Suprapubic skin (tissue), 3 donors: ENCODE results near the gene INAVA.

Experiments used
- POLR2AphosphoS5 ChIP-seq, 3 donors: sonication (generic); formaldehyde crosslinking; IDR thresholded peaks; one replicate each; pipeline ENCODE4 v1.6.1; 2017; ENCODE audit warnings: antibody characterized with exemption in 3 of 3
- TF ChIP-seq, protein P1 (sequence below), 2 donors: fragments of 200-600 bp in 1 of 2; fragments of 450-650 bp in 1 of 2; sonication (generic) in 1 of 2; IDR thresholded peaks; one replicate each; pipeline ENCODE4 v1.5.1; 2016 to 2019; ENCODE audit warnings: antibody characterized with exemption in 2 of 2, mild to moderate bottlenecking in 1 of 2, moderate library complexity in 1 of 2

DNA sequence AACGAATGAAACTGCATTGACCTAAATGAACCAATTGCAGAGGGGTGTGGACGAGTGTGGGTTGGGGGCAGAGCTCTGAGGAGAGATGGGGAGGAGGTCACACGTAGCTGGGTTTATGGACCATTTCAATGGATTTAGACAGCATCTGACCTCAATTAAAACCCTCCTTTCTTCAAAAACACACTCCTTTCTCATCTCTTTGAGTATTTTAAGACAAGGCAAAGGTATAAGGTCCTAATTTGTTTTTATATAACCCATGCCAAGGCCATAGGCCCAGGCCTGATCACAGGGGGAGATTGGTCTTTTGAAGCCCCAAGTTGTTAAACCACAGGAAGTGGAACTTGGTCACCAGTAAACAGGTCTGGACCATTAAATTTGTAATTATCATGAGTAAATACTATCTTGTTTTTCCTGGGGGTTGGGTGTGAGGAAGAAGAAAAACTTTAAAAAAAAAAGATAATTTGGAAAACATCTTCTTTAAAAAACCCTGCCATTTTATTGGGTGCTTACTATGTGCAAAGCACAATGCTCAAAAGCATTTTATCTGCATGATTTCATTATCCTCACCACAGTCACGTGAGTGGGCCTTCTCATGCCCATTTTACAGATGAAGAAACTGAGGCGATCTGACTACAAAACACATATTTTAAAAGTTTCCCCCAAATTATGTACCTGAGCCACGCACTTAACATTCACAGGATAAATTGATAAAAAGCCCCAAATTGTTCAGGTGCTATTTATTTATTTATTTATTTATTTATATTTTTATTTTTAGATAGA, 8.9 kb upstream of the INAVA start:
- TF ChIP-seq, protein P1, sequence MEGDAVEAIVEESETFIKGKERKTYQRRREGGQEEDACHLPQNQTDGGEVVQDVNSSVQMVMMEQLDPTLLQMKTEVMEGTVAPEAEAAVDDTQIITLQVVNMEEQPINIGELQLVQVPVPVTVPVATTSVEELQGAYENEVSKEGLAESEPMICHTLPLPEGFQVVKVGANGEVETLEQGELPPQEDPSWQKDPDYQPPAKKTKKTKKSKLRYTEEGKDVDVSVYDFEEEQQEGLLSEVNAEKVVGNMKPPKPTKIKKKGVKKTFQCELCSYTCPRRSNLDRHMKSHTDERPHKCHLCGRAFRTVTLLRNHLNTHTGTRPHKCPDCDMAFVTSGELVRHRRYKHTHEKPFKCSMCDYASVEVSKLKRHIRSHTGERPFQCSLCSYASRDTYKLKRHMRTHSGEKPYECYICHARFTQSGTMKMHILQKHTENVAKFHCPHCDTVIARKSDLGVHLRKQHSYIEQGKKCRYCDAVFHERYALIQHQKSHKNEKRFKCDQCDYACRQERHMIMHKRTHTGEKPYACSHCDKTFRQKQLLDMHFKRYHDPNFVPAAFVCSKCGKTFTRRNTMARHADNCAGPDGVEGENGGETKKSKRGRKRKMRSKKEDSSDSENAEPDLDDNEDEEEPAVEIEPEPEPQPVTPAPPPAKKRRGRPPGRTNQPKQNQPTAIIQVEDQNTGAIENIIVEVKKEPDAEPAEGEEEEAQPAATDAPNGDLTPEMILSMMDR (IDR thresholded peaks at IDR 0.05) = no peak
- no peak for TF ChIP-seq POLR2AphosphoS5 (IDR thresholded peaks at IDR 0.05)
